HG03520 (cell line): Measurements from ENCODE around the gene DPF3.

Experiments used
- ATAC-seq: cut with Tn5 transposase; IDR thresholded peaks from one replicate; pipeline ENCODE4 v1.9.1; 2021; ENCODE audit warnings: mild to moderate bottlenecking, moderate library complexity; ENCODE audit not compliant: unreplicated experiment

DPF3 gene

DNA sequence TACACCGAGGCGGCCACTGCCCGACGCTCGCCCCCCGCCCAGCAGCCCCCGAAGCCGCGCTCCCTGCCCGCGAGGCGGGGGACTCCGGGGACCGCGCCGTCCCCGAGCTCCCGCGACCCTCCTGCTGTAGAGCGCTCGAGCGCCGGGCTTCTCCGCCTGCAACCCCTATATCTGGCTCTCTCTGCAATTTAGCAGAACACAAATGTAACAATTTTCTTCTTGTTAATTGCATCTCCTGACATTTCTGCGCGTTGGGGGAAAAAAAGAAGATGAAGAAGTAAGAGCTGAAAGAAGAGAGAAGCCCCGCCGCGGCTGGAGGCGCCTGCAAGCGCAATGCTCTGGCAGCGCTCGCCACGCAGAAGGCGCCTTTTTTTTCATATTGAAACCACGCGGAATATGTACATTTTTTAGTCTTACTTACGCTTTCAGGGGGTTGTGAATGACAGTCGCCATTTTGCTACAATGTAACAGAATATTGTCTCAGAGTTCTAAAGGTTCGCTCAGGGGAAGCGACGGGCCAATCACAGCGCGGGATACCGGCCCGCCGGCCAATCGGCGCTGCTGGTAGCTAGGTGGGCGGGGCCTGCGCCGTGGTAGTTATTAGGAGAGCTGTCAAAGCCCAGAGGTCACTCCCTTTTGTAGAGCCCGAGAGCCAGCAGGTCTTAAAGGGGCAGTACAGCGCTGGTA is at the start of gene DPF3:
Gene DPF3, minus strand, starts transcription at position 466 of the 687 bp plus-strand sequence. Its CDS starts 13 bp downstream, at position 453.
- peak; percentile 93 for ATAC-seq

DNA sequence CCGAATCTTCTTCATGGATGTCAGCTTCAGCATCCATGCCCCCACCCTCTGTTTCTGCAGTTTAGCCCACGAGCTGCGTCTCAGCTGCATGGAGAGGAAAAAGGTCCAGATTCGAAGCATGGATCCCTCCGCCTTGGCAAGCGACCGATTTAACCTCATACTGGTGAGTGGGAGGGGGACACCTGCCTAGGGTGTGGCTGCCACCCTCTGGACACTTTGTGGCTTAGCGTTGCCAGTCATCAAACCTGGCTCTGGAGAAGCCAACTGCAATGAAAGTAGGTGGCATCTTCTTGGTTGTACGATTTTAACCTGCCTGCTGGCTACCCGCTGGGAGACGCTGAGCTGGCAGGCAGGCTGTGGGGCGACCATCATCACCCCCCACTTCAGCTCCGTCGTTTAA is 49.0 kb upstream of the DPF3 start:
- ATAC-seq: no peak

DNA sequence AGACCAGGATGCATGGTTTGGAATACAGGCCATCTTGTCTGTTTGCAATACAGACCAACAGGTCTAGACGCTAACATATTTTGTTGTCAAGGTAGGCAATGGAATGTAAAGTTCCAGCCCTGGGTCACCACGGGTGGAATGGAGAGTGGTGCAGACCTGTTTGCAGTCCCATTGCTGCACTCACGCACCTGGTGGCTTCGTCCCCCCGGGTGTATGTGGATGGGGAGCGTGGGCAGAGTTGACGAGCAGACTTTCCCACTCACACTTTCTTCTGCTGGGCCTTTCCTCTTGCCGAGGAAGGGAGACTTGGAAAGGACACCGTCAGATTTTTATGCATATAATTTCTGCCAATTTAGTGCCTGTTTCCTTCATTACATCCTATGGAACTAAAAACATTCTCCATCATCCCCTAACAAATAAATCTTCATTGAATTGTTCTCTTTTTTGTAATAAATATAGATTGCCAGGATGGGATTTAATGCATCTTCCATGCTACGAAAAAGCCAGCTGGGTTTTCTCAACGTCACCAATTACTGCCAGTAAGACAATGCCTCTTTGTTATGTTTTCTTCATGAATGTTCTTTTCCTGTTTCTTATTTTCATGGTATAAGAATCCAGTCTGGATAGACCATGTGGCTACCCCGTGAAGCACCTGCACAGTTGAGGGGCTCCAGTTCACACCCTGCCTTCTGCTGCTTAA is 47.5 kb upstream of the DPF3 start:
- ATAC-seq: no peak

DNA sequence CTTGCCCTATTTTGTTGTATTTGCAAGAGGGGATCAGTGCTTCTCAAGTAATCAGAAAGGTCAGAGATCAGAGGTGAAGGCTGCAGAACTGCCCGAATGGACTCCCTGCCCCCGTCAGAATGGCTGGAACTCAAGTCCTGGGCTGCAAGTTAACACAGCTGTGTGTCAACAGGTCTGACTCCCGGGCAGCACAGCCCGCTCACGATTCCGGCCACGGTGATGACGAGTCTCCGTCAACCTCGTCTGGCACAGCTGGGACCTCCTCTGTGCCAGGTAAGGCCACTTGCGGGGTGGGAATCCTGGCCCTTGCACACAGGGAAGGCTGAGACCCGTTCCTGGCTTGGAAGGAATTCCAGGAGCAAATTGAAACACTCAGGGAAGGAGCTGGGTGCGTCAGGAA is 45.7 kb upstream of the DPF3 start:
- ATAC-seq: no peak

DNA sequence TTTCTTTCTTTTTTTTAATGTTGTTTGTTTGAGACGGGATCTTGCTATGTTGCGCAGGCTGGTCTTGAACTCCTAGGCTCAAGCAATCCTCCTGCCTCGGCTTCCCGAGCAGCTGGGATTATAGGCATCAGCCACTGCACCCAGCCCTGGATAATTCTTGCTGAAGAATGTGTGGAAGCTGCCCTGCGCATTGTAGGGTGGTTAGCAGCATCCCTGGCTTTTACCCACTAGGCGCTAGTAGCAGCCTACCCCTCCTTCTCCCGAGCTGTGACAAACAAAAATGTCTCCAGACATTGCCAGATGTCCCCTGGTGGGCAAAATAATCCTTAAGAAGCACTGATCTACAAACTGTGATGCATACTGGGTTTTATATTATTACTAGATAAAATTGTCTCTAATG is 39.0 kb upstream of the DPF3 start:
- no peak for ATAC-seq

DNA sequence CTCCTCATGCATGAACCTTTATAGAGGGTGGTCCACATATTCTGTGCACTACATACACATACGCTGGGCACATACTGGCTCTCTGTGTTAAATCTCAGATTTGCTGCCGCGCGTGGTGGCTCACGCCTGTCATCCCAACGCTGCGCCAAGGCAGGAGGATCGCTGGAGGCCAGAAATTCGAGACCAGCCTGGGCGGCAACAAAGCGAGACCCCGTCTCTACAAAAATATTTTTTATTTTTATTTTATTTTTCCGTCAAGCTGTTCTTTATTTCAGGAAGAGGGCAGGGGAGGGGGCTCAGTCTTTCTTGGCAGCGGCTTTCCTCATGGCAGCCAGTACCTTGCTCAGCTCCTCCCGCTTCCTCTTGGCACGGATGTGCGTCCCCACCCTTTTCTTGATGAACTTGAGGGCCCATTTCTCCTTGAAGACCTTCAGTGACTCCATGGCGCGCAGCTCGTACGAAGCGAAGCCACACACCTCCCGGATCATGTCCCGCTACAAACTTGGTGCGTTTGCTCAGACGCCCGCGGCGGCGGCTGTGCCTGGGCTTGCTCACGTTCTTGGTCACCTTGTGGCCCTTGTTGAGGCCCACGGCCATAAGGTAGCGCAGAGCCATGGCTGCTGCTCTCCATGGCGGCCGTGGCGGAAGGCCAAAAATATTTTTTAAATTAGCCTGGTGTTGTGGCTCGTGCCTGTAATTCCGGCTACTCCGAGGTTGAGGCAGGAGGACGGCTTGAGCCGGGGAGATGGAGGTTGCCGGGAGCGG is 35.6 kb upstream of the DPF3 start:
- no peak for ATAC-seq

DNA sequence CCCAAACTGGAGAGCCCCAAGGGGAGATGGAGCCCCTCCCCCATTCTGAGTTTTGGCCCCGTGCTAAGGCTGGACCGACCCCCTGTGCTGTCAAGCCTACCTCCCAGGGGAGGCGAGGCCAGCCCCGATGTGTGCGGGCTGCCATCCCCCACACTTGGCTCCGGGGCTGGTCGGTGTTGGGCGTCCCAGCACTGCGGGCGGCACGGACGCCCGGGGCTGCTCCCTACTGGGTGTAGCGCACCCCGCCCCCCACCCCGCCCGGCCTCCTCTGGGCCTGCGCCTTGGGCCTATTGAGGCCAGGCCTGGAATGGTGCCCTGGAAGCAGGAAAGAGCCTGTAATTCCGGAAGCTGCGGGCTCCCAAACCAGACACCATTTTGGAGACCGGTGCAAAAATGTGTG is 35.0 kb upstream of the DPF3 start:
- no peak for ATAC-seq

DNA sequence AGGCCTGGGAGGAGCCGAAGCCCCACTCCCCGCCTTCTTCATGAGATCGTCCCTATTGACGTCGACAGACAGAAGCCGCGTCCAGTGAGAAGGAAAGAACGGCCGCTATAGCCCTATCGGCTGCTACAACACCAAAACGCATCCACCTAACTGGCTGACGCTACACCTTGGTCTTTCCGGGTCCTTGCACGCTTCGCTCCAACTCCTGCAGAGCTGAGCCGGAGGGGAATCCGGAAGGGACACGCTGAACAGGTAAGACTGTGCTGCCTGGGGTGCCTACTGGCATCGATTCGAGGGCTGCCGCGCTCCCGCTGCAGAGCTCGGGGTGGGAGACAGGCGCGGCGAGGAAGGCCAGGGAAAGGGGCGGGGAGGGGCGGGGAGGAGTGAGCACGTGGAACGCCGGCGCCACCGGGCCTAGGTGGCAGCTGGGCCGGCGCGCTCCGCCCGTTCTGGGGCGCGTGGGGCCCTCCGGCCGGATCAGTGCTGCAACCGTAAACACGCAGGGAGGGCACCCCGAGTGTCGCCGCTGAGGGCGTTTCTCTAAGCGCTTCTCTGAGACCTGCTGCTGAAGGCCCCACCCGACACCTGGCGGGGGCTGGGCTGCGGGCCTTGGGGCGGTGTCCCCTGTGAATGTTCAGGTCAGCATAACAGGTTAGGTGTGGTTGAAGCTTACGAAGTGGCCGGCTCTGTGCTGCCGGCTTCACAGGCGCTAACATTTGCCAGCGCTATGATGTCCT is 32.6 kb upstream of the DPF3 start, which contains the start of gene DCAF4:
Gene DCAF4, plus strand, starts transcription at position 173 of the 737 bp plus-strand sequence. CDS start 11,515 bp downstream, outside the sequence.
- ATAC-seq: peak; percentile 92

DNA sequence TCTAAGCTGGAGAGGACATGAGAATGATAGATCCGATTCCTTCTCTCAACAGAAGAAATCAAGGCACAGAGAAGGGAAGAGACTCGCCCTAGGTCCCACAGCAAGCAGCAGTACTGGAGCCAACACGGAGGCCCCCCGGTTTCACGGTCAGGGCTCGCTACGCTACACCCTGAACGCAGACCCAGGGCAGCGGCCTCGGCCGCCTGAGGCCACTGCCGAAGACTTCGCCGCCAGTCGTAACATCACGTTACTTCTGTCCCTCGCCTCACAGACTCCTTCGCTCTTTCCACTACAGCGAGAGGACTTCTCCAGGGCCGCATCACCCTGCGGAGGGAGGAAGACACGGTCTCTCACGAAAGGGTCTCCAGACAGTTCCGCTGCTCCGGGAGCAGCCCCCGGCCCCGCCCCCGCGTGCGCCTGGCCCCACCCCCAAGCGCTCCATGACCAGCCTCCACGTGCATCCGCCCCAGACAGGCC is 32.0 kb upstream of the DPF3 start:
- peak; percentile 7 for ATAC-seq

DNA sequence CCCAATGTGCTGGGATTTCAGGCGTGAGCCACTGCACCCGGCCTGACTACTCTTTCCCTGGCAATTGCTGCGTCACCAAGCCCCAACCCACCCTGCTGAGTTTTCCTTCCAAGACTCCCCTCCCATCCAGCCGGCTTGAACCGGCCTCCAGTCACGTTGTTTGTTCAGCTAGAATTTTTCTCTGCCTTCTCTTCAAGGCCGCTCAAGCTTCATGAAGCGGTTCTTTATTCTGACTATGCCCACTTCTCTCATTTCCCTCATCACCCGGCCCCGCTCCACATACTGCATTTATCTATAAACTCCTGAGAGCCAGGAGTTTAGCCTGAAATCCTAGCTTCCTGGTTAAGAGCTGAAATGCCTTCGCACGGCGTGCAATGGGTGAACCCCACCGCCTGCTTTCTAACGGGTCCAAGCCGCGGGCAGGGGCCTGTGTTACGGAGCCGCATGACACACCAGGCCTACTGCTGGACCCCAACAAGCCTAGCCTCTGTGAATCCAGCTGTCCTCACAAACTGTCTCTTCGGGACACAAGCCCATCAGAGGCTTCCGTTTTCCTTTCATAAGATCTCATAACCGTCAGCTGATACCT is 31.4 kb upstream of the DPF3 start:
- no peak for ATAC-seq

DNA sequence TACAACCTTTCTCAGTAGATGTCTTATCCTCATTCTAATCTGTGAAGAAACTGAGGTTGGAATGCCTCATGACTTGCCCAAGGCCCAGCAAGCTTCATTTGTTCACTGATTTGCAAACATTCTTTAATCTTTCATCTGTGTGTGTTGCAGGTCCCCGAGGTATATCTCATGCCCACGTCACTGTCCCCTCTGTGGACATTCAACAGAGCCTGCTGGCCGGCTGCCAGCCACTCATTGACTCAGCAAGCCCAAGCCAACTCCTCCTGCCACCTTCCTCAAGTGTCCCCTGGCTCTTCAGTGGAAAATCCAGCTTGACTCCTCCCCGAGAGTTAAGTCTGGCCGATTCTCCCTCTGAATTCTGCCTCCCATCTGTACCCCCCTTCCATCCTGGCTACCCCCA is 30.4 kb upstream of the DPF3 start:
- ATAC-seq: no peak

DNA sequence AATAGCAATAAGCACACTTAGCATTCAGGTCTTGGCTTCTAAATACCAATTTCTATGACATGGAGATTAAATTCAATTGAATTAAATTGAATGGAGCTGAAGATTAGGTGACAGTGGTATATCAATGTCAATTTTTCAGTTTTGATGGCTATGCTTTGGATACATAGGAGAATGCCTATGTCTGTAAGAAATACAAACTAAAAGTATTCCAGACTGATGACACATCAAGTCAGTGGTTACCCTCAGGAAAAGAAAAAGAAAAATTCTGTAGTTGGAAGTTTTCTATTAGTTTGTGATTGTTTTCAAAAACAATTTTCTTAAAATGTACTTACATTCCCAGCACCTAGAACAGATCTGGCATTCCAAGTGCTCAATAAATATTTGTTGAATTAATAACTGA is 27.5 kb upstream of the DPF3 start:
- no peak for ATAC-seq

DNA sequence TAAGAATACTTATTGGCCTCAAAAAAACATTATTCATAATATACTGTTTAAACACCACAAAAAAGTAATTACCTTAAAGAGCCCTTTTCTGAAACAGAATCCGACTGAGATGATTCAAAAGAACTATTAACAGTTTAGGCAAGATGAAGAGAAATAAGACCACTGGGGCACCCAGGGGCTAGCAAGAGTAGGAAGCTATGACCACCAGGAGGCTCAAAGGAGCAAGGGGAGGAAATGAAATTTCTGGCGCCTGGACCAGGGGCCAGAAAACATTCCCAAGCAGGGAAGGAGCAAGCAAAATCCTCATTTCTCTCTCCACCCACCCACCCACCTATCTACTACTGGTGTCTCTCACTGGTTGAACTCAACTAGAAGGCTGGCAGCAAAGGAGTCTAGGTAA is 26.1 kb upstream of the DPF3 start:
- no peak for ATAC-seq

DNA sequence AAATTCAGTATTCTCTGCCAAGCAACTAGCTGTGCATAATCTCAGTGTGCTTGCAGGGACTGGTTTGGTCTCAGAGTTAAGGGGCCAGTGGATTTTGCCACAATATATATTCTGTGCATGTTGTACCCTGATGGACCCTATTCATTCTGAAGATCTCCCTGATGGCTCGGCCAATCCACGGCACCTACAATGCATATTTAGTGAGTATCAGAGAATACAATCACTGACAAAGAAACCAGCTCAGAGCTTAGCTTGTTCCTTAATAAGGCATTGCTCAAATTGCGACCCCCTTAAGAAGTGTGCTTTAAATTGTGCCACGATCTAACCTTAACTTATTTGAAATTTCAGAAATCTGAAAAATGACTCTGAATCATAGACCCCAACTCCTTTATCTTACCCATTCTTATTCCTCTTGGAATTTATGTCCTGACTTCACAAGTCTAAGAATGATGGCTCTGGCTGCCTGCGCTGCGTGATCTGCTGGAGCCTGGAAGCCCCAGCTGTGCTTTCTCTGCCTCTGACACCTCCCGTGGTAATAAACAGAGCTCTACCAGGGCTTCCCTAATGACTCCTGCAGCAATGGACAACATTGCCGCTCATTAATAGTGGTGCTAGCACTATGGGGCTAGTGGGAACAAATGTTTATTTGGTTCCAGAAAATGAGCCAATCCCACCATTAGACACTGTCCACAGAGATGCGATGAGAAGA is 23.3 kb upstream of the DPF3 start:
- no peak for ATAC-seq

DNA sequence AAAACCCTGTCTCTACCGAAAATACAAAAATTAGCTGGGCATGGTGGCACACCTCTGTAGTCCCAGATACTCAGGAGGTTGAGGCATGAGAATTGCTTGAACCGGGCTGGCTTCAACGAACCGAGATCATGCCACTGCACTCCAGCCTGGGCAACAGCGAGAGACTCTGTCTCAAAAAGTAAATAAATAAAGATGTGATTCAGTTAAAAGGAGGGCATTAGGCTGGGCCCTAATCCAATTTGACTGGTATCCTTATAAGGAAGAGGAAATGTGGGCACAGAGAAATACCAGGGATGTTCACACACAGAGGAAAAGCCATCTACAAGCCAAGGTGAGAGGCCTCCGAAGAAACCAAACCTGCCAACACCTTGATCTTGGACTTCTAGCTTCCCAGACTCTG is 22.3 kb upstream of the DPF3 start:
- ATAC-seq: no peak

DNA sequence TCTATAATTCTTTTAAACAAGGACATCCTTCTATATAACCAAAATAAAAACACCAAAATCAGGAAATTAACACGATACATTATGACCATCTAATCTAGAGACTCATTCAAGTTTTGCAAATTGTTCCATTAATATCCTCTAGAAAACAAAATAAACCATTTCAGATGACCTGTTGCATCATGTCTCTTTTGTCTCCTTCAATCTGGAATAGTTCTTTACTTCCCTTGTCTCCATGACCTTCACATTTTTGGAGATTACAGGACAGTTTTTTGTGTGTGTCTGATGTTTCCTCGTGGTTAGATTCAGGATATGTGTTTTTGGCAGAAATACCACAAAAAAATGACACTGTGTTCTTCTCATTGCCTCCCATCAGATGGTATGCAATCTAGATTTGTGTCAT is 19.9 kb upstream of the DPF3 start:
- no peak for ATAC-seq

DNA sequence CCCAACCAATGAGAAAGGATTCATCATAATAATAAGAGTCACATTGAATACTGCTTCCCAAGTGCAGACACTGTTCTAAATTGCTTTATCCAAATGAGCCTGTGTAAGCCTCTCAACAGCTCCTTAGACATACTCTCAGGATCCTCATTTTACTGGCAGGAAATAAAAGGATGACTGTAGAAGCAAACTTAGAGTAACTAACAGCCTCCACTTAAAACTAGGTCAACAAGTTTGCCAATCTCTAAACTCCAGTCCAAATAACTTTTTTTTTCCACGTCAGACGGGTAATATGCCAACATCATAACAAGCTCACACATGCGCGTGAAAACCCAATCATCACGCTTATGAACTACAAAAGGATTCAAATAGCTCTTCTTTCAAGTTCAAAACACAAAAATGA is 15.3 kb upstream of the DPF3 start:
- no peak for ATAC-seq

DNA sequence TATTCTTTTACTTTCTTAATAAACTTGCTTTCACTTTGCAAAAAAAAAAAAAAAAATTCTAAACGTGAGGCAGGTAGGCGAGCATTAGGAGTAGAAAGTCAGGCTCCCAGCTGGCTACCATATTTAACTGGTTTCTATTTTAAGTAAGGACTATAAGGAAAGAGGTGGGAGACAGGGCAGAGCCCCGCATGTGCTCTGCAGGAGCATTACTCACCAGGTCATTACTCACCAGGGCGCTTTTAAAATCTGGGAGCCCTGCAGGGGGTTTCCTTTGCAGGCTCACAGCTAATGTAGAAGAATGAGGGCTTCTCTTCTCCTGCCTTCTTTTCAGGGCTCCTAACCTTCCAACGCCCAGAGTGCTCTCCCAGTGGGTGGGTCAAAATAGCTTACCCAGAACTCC is 14.0 kb upstream of the DPF3 start:
- no peak for ATAC-seq

DNA sequence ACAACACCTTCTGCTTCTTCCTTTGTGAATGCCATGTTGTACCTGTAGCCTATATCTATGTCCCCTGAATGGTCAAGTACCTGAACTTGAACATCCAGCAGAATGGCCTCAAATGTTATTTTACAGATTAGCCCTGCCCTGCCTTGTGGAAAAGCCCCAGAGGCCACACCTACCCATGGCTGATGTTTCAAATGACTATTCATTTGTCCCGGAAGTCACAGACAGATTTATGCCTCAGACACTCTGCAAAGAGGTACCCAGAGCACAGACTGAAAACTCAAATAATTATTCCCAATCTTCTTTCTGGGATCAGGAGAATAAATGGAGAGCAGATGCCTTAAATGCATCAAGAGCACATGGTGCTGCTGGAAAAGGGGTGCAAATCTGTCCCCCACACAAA is 13.0 kb upstream of the DPF3 start:
- no peak for ATAC-seq

DNA sequence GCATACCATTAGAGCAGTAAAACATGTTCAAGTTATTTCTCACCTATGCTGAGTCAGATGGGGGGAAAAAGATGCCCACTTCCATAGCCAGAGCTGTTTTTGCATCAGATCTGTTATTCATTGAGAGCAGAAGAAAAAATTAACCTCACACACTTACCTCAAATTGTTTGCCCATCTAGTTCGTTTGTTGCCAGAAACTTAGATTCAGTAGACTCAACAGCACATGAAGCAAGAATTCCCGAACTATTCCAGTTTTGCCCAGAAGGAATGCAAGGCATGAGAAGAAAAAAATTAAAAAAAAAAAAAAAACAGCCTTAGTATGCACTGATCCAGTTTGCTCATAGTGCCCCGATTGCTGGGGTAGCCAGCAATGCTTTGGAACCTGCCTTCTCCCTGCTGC is 12.4 kb upstream of the DPF3 start:
- ATAC-seq: no peak
